Uterus (tissue), 4 donors: Measurements from ENCODE around the gene TMEM132E. TPM values are rescaled to one million over a fixed set of nuclear protein-coding genes. Genes with fewer than 3 reads are reported as not detected.

Experiments
- DNase-seq, 2 donors: peaks; one replicate each; pipeline ENCODE4 v3.0.0-alpha.2; 2019 to 2020
- H3K27ac ChIP-seq, 2 donors: fragments of 200-600 bp; sonication (generic); 1 replicate in 1 of 2; 2 replicates in 1 of 2; pipeline ENCODE4 v1.5.1; 2016 to 2018
- H3K27me3 ChIP-seq, 2 donors: fragments of 200-600 bp; sonication (generic); one replicate each; pipeline ENCODE4 v1.5.1; 2018 to 2019; ENCODE audit warnings: control low read depth in 1 of 2
- H3K36me3 ChIP-seq, 2 donors: fragments of 200-600 bp; sonication (generic); one replicate each; pipeline ENCODE4 v1.5.1; 2019; ENCODE audit warnings: control low read depth in 1 of 2
- H3K4me1 ChIP-seq, 2 donors: fragments of 200-600 bp; sonication (generic); one replicate each; pipeline ENCODE4 v1.5.1; 2018 to 2019; ENCODE audit warnings: control low read depth in 1 of 2
- H3K4me3 ChIP-seq, 2 donors: fragments of 200-600 bp; sonication (generic); 1 replicate in 1 of 2; 2 replicates in 1 of 2; pipeline ENCODE4 v1.5.1; 2018 to 2019; ENCODE audit warnings: mild to moderate bottlenecking in 1 of 2
- H3K9me3 ChIP-seq, 2 donors: fragments of 200-600 bp; sonication (generic); one replicate each; pipeline ENCODE4 v1.5.1; 2019; ENCODE audit warnings: control low read depth in 1 of 2
- POLR2A ChIP-seq, 2 donors: fragments of 450-650 bp; IDR thresholded peaks; one replicate each; pipeline ENCODE4 v1.6.1; 2016; ENCODE audit warnings: antibody characterized with exemption in 2 of 2, mild to moderate bottlenecking in 1 of 2, moderate library complexity in 1 of 2
- intact Hi-C: fragments of 100-400 bp; cut with DNase I; formaldehyde crosslinking; loops from one replicate; pipeline ENCODE4 v1.15.1; 2023; ENCODE audit warnings: low total_unique reads
- total RNA-seq, 4 donors: library from RNA; depleted of rRNA in 3 of 4; stranded (reverse); fragments of >200 nt in 3 of 4; gene quantifications; one replicate each; pipeline versions ENCODE4 v1.1.0 to v1.2.4, GENCODE V29; 2014 to 2023
- TF ChIP-seq, protein P1 (sequence below), 4 experiments: fragments of 200-600 bp in 2 of 4; fragments of 450-650 bp in 2 of 4; sonication (generic) in 2 of 4; IDR thresholded peaks; one replicate each; pipeline ENCODE4 v1.5.1; 2016 to 2019; ENCODE audit warnings: antibody characterized with exemption in 4 of 4, mild to moderate bottlenecking in 2 of 4, moderate library complexity in 1 of 4
- donor health status: DM: yes; HTN: yes; CAD: no.

The TMEM132E gene
- total RNA-seq, 4 donors from 2014 or later, result 0.90 TPM; not detected in 3

DNA sequence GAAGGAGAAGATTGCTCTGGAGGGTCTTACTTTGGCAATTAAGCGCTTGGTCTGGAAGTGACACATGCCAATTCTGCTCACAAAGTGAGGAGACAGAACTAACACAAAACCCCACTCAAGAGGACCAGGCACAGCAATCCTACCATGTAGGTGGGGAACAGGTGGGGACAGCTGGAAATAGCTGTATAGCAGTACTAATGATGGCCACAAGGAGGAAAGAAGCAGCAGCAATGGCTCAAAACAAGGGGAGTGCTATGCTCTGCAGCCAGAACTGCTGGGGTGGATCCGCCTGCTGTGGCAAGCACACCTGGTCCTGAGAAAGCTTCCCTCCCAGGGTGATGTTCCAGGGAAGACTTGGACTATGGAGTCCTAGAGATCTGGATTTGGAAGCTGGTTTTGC, 17.0 kb upstream of the TMEM132E start:
- intact Hi-C loops, result no loop called here
- DNase-seq, result no peak
- TF ChIP-seq, protein P1, sequence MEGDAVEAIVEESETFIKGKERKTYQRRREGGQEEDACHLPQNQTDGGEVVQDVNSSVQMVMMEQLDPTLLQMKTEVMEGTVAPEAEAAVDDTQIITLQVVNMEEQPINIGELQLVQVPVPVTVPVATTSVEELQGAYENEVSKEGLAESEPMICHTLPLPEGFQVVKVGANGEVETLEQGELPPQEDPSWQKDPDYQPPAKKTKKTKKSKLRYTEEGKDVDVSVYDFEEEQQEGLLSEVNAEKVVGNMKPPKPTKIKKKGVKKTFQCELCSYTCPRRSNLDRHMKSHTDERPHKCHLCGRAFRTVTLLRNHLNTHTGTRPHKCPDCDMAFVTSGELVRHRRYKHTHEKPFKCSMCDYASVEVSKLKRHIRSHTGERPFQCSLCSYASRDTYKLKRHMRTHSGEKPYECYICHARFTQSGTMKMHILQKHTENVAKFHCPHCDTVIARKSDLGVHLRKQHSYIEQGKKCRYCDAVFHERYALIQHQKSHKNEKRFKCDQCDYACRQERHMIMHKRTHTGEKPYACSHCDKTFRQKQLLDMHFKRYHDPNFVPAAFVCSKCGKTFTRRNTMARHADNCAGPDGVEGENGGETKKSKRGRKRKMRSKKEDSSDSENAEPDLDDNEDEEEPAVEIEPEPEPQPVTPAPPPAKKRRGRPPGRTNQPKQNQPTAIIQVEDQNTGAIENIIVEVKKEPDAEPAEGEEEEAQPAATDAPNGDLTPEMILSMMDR (IDR thresholded peaks at IDR 0.05), result no peak
- TF ChIP-seq POLR2A (IDR thresholded peaks at IDR 0.05), result no peak

DNA sequence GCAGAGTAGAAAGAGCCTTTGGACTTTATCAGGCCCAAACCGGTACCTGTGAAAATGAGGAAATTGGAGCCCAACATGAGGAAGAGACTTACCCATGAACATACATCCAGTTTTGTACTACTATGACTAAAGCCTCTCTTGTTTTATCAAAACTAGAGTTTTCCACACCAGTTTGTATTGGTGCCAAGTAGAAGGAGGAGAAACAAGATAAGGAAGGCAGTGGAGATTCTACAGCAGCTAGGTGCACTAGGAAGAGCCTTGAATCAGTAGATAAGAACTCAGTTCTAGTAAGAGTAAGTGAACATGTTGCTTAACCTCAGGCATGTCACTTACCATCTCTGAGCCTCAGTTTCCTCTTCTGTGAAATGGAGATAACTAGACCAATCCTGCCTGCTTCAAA, 13.7 kb upstream of the TMEM132E start:
- Histone ChIP-seq H3K9me3 (no peaks in the 10 kb centered on the region), H3K4me1 (no peaks in the 10 kb centered on the region), H3K4me3 (no peak overlapping the region), H3K27ac (no peak overlapping the region), H3K36me3 (no peaks in the 10 kb centered on the region), H3K27me3 (no peaks in the 10 kb centered on the region)
- intact Hi-C loops, result no loop called here
- no peak for DNase-seq
- TF ChIP-seq, protein P1 (IDR thresholded peaks at IDR 0.05), result no peak
- no peak for TF ChIP-seq POLR2A (IDR thresholded peaks at IDR 0.05)

More for the DNA sequence above, 17.0 kb upstream of the TMEM132E start:
- no peaks in the 10 kb centered on the region for H3K4me1 ChIP-seq
- H3K9me3 ChIP-seq, result no peaks in the 10 kb centered on the region
- H3K27ac ChIP-seq, result no peak overlapping the region
- no peaks in the 10 kb centered on the region for H3K36me3 ChIP-seq
- H3K4me3 ChIP-seq, result no peak overlapping the region
- H3K27me3 ChIP-seq, result no peaks in the 10 kb centered on the region

DNA sequence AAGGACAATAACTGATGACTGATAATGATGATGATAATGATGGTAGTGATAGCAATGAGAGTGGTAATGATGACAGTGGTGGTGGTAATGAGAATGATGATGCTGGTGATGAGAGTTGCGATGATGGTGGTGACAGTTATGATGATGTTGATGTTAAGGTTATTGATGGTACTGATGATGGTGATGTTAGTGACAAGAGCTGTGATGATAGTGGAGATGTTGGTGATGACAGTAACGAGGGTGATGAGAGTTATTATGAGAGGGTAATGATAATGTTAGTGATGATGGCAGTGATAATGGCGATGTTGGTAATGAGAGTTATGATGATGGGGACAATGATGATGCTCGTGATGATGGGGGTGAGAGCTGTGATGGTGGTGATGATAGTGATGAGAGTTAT, 13.2 kb upstream of the TMEM132E start:
- no peak for TF ChIP-seq POLR2A (IDR thresholded peaks at IDR 0.05)
- Histone ChIP-seq H3K36me3 (no peaks in the 10 kb centered on the region), H3K27me3 (no peaks in the 10 kb centered on the region), H3K27ac (no peak overlapping the region), H3K9me3 (no peaks in the 10 kb centered on the region), H3K4me1 (no peaks in the 10 kb centered on the region), H3K4me3 (no peak overlapping the region)
- DNase-seq, result no peak
- intact Hi-C loops, result no loop called here

DNA sequence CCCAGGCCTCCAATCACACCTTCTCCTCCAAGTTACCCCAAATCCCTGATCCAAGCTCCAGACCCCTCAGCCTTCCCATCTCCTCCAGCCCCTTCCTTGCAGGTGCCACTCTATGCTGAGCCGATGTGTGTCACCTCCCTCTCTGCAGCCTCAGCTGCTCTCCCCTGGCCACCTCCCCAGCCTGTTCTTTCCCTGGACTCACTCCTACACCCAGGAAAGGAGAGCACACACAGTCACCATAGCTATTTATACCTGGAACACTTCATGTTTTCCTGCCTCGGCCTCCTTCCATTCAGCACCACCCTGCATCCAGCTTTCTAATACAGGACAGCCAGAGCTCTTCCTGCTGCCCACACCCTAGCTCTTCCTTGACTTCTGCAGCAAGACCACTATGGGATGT, 12.5 kb upstream of the TMEM132E start:
- H3K9me3 ChIP-seq, result no peaks in the 10 kb centered on the region
- H3K27me3 ChIP-seq, result no peaks in the 10 kb centered on the region
- H3K4me3 ChIP-seq, result no peak overlapping the region
- H3K27ac ChIP-seq, result no peak overlapping the region
- intact Hi-C loops, result no loop called here
- no peaks in the 10 kb centered on the region for H3K4me1 ChIP-seq
- H3K36me3 ChIP-seq, result no peaks in the 10 kb centered on the region
- TF ChIP-seq, protein P1 (IDR thresholded peaks at IDR 0.05), result no peak
- no peak for TF ChIP-seq POLR2A (IDR thresholded peaks at IDR 0.05)
- DNase-seq, result no peak

DNA sequence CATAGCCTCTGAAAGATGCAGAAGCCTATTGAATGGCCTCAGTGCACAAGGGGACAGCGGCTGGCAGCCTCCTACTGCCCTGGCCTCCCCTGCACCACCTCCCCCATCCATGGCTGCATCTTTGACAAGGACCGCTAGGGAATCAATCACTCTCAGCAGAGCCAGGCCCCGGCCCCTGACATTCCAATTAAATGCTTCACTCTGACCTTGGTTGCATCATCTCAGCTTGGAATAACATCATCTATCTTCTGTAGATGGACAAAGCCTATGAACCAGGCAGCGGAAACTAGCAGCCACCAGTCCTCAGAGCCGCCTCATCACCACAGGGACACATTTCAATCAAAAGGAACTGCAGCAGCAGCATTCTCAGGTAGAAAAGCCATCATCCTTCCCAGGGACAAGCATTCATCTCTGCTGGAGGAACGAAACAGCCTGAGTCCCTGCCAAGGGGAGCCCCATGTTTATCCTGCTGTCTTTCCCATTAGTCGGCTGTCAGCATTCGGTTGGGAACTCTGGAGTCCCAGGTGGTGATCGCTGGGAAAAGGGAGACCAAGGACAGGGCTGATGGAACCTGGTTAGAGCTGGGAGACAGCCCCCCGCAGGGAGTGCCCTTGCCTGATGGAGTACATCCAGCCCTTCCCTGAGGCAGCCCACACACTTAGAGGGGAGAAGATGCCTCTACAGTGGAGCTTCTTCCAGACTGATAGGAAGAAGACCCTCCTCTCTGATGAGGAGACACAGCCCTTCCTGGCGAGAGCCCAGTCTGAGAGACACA, 11.5 kb upstream of the TMEM132E start:
- DNase-seq, result no peak
- Histone ChIP-seq H3K27me3 (no peaks in the 10 kb centered on the region), H3K36me3 (no peaks in the 10 kb centered on the region), H3K4me1 (no peaks in the 10 kb centered on the region), H3K27ac (no peak overlapping the region), H3K4me3 (no peak overlapping the region), H3K9me3 (no peaks in the 10 kb centered on the region)
- intact Hi-C loops, result no loop called here
- TF ChIP-seq, protein P1 (IDR thresholded peaks at IDR 0.05), result no peak
- no peak for TF ChIP-seq POLR2A (IDR thresholded peaks at IDR 0.05)
